ENCODE results near the gene PTPRJ. TPM values are rescaled to one million over a fixed set of nuclear protein-coding genes. Genes with fewer than 3 reads are reported as not detected.

Gene PTPRJ
- total and polyA plus RNA-seq, 4 donors = 2.0 to 20.1 (median 8.5) TPM

DNA sequence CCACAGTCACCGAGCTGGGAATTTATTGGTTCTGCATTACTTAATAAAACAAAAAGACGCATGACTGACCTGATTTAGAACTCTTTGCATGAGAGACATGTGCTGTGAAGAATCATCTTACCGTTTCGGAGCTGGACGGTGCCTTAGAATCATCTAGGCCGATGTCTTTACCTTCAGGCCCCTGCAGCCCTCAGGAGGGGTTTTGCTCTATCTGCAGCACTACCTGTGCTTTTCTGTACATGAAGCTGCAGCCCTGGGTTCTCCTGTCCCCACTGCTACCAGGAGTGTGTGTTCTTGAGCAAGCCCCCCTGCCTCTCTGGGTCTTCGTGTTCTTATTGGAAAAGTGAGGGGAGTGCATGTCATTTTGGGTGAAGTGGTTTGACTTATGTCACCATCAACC, 142.3 kb downstream of the PTPRJ start:
- H3K9me3 ChIP-seq (ENCODE audit: control insufficient read depth, low read length) = no peaks in the 10 kb centered on the region
- DNase-seq = no peak
- peaks cover 0 to 3% of the 10 kb centered on the region in 2 donors for H3K36me3 ChIP-seq (ENCODE audit: control insufficient read depth in 1 of 2, insufficient read depth in 2 of 2, low read length in 1 of 2)
- ATAC-seq (ENCODE audit: low FRiP score) = no peak
- 83 to 93% methylated on average over 7 of the region's 7 CpGs for WGBS, 2 donors
- no peaks in the 10 kb centered on the region for H3K27me3 ChIP-seq (ENCODE audit: control insufficient read depth in 1 of 2, insufficient read depth in 2 of 2, low read length in 1 of 2)
- no peak overlapping the region for H3K4me3 ChIP-seq (ENCODE audit: low read length in 2 of 2)
- no peak overlapping the region for H3K27ac ChIP-seq (ENCODE audit: low read depth in 1 of 2, low read length in 2 of 2)
- H3K4me1 ChIP-seq (ENCODE audit: control insufficient read depth in 1 of 2, insufficient read depth in 2 of 2, low read length in 2 of 2) = no peaks in the 10 kb centered on the region
- intact Hi-C loops (cut with DNase I) = no loop called here

DNA sequence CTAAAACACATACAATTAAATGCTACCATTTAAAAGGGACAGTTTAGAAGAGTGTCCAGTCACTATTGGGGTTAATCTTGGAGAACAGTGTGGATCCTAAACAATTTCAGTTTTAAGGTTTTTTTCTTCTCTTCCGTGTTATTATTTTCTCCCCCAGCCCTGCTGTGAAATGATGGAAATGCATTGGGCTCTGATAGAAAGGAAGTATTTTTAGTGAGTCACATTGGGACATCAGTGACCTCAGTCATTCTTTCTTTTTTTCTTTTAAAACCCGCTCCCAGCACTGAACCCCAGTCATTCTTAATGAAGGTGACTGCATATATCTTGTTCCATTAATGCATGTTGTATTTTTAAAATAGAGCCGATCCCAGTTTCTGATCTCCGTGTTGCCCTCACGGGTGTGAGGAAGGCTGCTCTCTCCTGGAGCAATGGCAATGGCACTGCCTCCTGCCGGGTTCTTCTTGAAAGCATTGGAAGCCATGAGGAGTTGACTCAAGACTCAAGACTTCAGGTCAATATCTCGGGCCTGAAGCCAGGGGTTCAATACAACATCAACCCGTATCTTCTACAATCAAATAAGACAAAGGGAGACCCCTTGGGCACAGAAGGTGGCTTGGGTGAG, 143.0 kb downstream of the PTPRJ start:
- no peak for DNase-seq
- Histone ChIP-seq H3K27me3 (ENCODE audit: control insufficient read depth in 1 of 2, insufficient read depth in 2 of 2, low read length in 1 of 2) (no peaks in the 10 kb centered on the region), H3K36me3 (ENCODE audit: control insufficient read depth in 1 of 2, insufficient read depth in 2 of 2, low read length in 1 of 2) (peaks cover 0 to 5% of the 10 kb centered on the region in 2 donors), H3K9me3 (ENCODE audit: control insufficient read depth, low read length) (no peaks in the 10 kb centered on the region), H3K4me3 (ENCODE audit: low read length in 2 of 2) (no peak overlapping the region), H3K4me1 (ENCODE audit: control insufficient read depth in 1 of 2, insufficient read depth in 2 of 2, low read length in 2 of 2) (no peaks in the 10 kb centered on the region), H3K27ac (ENCODE audit: low read depth in 1 of 2, low read length in 2 of 2) (no peak overlapping the region)
- intact Hi-C loops (cut with DNase I) = no loop called here
- no peak for ATAC-seq (ENCODE audit: low FRiP score)
- whole genome bisulfite sequencing, 2 donors = 84 to 89% methylated on average over 8 of the region's 8 CpGs

DNA sequence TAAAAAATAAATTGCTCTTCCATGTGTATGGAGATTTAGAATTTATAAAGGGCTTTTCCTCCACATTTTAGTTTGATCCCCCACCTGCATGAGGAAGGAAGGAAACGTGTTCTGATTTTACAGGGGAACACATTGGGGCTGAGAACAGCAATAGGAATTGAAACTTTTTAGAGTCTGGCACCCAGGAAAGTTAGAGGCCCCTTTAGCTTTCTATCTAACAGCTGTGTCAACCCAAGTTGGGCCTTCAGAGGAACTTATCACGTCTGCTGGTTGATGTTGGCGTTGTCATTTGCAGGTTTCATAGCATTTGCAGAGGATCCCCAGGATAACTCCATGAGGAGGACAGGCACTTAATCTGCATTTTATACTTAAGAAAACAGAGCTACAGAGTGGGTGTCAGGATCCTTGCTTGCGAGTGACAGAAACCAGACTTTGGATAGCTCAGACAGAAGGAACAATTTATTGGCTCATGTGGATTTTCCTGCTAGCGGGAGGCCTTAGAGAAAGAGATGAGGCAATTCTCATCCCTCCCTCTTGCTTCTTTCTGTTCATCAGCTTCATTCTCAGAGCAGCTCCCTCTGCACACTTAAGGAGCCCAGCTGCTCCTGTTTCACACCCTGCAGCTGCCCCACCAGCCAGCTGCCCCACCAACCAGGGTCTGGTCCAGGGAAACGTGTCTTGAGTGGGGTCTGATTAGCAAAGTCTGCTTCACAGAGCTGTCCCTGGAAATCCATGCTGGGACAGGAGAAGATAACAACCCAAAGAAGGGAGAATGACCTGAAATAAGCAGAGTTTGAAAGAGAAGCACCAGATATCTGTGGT, 143.8 kb downstream of the PTPRJ start:
- Histone ChIP-seq H3K4me1 (ENCODE audit: control insufficient read depth in 1 of 2, insufficient read depth in 2 of 2, low read length in 2 of 2) (no peaks in the 10 kb centered on the region), H3K27ac (ENCODE audit: low read depth in 1 of 2, low read length in 2 of 2) (no peak overlapping the region), H3K36me3 (ENCODE audit: control insufficient read depth in 1 of 2, insufficient read depth in 2 of 2, low read length in 1 of 2) (peaks cover 0 to 3% of the 10 kb centered on the region in 2 donors), H3K4me3 (ENCODE audit: low read length in 2 of 2) (no peak overlapping the region), H3K9me3 (ENCODE audit: control insufficient read depth, low read length) (no peaks in the 10 kb centered on the region), H3K27me3 (ENCODE audit: control insufficient read depth in 1 of 2, insufficient read depth in 2 of 2, low read length in 1 of 2) (no peaks in the 10 kb centered on the region)
- DNase-seq = no peak
- intact Hi-C loops (cut with DNase I) = no loop called here
- WGBS, 2 donors = 91 to 92% methylated on average over 6 of the region's 6 CpGs
- ATAC-seq (ENCODE audit: low FRiP score) = no peak

DNA sequence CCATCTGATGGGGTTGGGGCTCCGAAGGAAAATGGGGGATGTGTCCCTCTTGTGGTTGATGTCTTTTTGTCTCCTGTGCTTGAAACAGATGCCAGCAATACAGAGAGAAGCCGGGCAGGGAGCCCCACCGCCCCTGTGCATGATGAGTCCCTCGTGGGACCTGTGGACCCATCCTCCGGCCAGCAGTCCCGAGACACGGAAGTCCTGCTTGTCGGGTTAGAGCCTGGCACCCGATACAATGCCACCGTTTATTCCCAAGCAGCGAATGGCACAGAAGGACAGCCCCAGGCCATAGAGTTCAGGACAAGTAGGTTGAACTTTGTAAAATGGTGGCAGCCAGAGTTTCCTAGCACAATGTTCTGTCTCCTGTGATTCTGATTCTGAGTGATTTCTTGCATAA, 144.5 kb downstream of the PTPRJ start:
- 93% methylated on average over 11 of the region's 11 CpGs for WGBS, 2 donors
- DNase-seq (no peak), ATAC-seq (ENCODE audit: low FRiP score) (no peak)
- H3K36me3 ChIP-seq (ENCODE audit: control insufficient read depth in 1 of 2, insufficient read depth in 2 of 2, low read length in 1 of 2) = peaks cover 0 to 2% of the 10 kb centered on the region in 2 donors
- no peak overlapping the region for H3K27ac ChIP-seq (ENCODE audit: low read depth in 1 of 2, low read length in 2 of 2)
- no peaks in the 10 kb centered on the region for H3K27me3 ChIP-seq (ENCODE audit: control insufficient read depth in 1 of 2, insufficient read depth in 2 of 2, low read length in 1 of 2)
- no peak overlapping the region for H3K4me3 ChIP-seq (ENCODE audit: low read length in 2 of 2)
- no peaks in the 10 kb centered on the region for H3K4me1 ChIP-seq (ENCODE audit: control insufficient read depth in 1 of 2, insufficient read depth in 2 of 2, low read length in 2 of 2)
- H3K9me3 ChIP-seq (ENCODE audit: control insufficient read depth, low read length) = no peaks in the 10 kb centered on the region
- intact Hi-C loops (cut with DNase I) = no loop called here

DNA sequence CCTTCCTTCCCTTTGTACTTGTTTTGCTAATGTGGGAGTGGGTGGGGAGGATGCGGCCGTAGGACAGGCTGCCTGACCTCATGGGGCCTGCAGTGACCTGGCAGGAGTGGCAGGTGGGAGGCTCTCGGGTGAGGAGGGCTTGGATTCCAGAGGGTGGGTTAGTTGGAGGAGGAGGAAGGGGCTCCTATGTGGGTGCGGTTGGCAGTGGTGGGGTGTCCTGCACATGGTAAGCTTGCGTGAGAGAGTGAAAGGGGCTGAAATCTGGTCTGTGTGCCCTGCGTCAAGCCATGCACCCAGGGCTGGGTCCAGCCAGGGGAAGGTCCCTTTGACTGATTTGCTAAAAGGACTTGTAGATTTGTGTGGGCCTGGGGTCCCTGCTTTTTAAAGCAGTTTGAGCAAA, 145.5 kb downstream of the PTPRJ start:
- 94 to 95% methylated on average over 6 of the region's 6 CpGs for WGBS, 2 donors
- Histone ChIP-seq H3K4me1 (ENCODE audit: control insufficient read depth in 1 of 2, insufficient read depth in 2 of 2, low read length in 2 of 2) (no peaks in the 10 kb centered on the region), H3K27ac (ENCODE audit: low read depth in 1 of 2, low read length in 2 of 2) (no peak overlapping the region), H3K4me3 (ENCODE audit: low read length in 2 of 2) (no peak overlapping the region), H3K36me3 (ENCODE audit: control insufficient read depth in 1 of 2, insufficient read depth in 2 of 2, low read length in 1 of 2) (peaks cover 0 to 2% of the 10 kb centered on the region in 2 donors), H3K9me3 (ENCODE audit: control insufficient read depth, low read length) (no peaks in the 10 kb centered on the region), H3K27me3 (ENCODE audit: control insufficient read depth in 1 of 2, insufficient read depth in 2 of 2, low read length in 1 of 2) (no peaks in the 10 kb centered on the region)
- intact Hi-C loops (cut with DNase I) = no loop called here
- ATAC-seq (ENCODE audit: low FRiP score) = no peak
- no peak for DNase-seq

DNA sequence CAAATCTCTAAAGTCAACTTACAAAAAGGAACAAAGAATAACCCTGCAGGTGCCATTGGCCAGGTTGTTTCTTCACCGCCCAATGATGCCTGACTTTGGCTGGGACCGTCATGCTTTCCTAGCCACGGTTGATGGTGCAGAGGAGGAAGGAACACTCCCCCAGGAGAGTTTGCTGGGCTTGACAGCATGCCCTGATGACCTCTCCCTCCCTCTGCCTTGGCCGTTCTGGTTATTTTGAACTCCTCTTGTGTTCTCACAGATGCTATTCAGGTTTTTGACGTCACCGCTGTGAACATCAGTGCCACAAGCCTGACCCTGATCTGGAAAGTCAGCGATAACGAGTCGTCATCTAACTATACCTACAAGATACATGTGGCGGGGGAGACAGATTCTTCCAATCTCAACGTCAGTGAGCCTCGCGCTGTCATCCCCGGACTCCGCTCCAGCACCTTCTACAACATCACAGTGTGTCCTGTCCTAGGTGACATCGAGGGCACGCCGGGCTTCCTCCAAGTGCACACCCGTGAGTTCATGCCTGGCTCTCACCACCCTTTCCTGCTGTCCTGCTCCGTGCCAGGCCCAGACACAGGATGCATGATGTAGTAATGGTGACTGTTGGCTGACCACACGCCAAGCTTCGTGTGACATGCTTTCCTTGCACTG, 147.3 kb downstream of the PTPRJ start:
- ATAC-seq (ENCODE audit: low FRiP score) = no peak
- WGBS, 2 donors = 91 to 92% methylated on average over 22 of the region's 22 CpGs
- Histone ChIP-seq H3K27ac (ENCODE audit: low read depth in 1 of 2, low read length in 2 of 2) (no peak overlapping the region), H3K4me1 (ENCODE audit: control insufficient read depth in 1 of 2, insufficient read depth in 2 of 2, low read length in 2 of 2) (no peaks in the 10 kb centered on the region), H3K27me3 (ENCODE audit: control insufficient read depth in 1 of 2, insufficient read depth in 2 of 2, low read length in 1 of 2) (no peaks in the 10 kb centered on the region), H3K36me3 (ENCODE audit: control insufficient read depth in 1 of 2, insufficient read depth in 2 of 2, low read length in 1 of 2) (peaks cover 0 to 2% of the 10 kb centered on the region in 2 donors), H3K9me3 (ENCODE audit: control insufficient read depth, low read length) (no peaks in the 10 kb centered on the region), H3K4me3 (ENCODE audit: low read length in 2 of 2) (no peak overlapping the region)
- intact Hi-C loops (cut with DNase I) = no loop called here
- DNase-seq = no peak

DNA sequence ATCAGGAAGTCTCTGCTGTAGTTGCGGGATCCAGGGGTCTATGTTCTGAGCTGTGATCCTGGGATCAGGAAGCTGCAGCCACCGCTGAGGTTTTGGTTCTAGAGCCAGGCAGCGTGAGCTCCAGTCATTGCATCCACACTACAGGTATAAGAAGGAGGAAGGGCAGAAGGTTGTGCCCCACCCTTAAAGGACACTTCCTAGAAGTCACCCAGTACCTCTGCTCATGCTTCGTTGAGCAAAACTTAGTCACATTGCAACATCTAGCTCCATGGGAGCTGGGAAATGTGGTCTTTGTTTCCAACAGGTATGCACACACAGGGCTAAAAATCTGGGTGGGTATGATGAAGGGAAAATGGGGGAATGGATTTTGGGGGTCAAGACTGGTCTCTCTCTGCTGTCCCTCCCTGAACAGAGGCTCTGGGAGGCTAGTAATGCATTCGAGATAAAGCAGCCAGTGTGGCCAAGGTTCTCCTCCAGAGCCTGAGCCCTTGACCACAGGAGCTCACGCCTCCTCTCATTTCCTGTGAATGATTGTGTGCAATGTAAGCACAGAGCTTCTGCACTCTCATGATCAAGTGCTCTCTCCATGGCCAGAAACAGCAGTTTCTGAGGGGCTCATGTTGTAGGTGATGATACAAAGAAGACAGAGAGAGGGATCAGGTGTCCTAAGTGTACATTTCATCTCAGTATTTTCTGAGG, 149.5 kb downstream of the PTPRJ start:
- no peak for DNase-seq
- H3K4me3 ChIP-seq (ENCODE audit: low read length in 2 of 2) = no peak overlapping the region

DNA sequence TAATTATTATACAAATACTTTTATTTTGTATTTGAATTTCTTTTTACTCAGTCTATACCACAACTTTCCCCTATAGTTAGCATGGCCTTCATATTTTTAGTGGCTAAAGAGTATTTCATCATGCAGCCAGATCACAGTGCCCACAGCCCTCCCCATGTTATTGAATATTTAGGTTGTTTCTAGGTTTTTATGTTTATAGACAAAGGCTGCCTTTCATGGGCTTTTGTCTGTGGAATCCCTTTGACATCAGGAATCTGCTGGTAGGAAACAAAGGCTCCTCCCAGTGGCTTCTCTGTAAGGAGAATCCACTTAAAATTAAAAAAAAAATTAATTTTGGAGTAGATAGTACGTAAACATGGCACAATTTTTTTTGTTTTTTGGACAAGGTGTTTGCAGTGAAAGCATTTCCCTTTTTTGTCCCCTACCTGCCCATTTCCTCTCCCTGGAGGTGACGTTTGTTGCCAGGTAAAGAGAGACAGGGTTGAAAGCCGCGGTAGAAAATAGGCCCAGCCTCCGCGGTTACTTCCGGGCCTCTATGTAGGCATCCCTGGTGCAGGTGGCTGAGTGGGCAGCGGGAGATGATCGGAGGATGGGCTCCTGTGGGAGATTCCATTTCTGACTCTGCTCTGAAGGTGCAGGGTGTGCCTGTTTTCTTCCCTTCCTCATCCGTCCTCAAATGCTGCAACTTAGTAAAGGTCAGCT, 154.0 kb downstream of the PTPRJ start:
- intact Hi-C loops (cut with DNase I) = no loop called here

More for the DNA sequence above, 149.5 kb downstream of the PTPRJ start:
- ATAC-seq (ENCODE audit: low FRiP score) = no peak
- no peaks in the 10 kb centered on the region for H3K9me3 ChIP-seq (ENCODE audit: control insufficient read depth, low read length)
- H3K4me1 ChIP-seq (ENCODE audit: control insufficient read depth in 1 of 2, insufficient read depth in 2 of 2, low read length in 2 of 2) = no peaks in the 10 kb centered on the region
- peaks cover 0 to 2% of the 10 kb centered on the region in 2 donors for H3K36me3 ChIP-seq (ENCODE audit: control insufficient read depth in 1 of 2, insufficient read depth in 2 of 2, low read length in 1 of 2)
- intact Hi-C loops (cut with DNase I) = no loop called here
- H3K27me3 ChIP-seq (ENCODE audit: control insufficient read depth in 1 of 2, insufficient read depth in 2 of 2, low read length in 1 of 2) = no peaks in the 10 kb centered on the region
- 91% methylated on average over 6 of the region's 6 CpGs for whole genome bisulfite sequencing, 2 donors
- no peak overlapping the region for H3K27ac ChIP-seq (ENCODE audit: low read depth in 1 of 2, low read length in 2 of 2)

More for the DNA sequence above, 154.0 kb downstream of the PTPRJ start:
- Histone ChIP-seq H3K36me3 (ENCODE audit: control insufficient read depth in 1 of 2, insufficient read depth in 2 of 2, low read length in 1 of 2) (no peaks in the 10 kb centered on the region), H3K4me1 (ENCODE audit: control insufficient read depth in 1 of 2, insufficient read depth in 2 of 2, low read length in 2 of 2) (no peaks in the 10 kb centered on the region), H3K27ac (ENCODE audit: low read depth in 1 of 2, low read length in 2 of 2) (no peak overlapping the region), H3K27me3 (ENCODE audit: control insufficient read depth in 1 of 2, insufficient read depth in 2 of 2, low read length in 1 of 2) (no peaks in the 10 kb centered on the region), H3K4me3 (ENCODE audit: low read length in 2 of 2) (no peak overlapping the region), H3K9me3 (ENCODE audit: control insufficient read depth, low read length) (no peaks in the 10 kb centered on the region)
- no peak for DNase-seq
- no peak for ATAC-seq (ENCODE audit: low FRiP score)
- 91 to 92% methylated on average over 10 of the region's 10 CpGs for WGBS, 2 donors
